HepG2 (cell line): ENCODE results near the gene PRR23A. TPM values are rescaled to one million over a fixed set of nuclear protein-coding genes. Genes with fewer than 3 reads are reported as not detected.

Experiments used
- ATAC-seq: fragments of 200-7000 bp; cut with Tn5 transposase; 3 replicates; pipeline ENCODE4 v1.9.1; 2020; ENCODE audit warnings: mild to moderate bottlenecking, moderate library complexity
- BruUV-seq: library from RNA; stranded (reverse); fragments of 400-500 nt; replicated peaks from 2 replicates; lab custom pipeline; 2021; lab: Mats Ljungman, UMichigan
- CTCF ChIA-PET: fragments of 300-600 bp; formaldehyde crosslinking; extraction: SDS; loops from one replicate; lab custom pipeline; 2021; ENCODE audit warnings: low total read pairs, inconsistent platforms, low intra/inter-chr PET ratio; lab: Yijun Ruan, JAX
- POLR2A ChIA-PET: fragments of 350-600 bp; sonication (Branson Sonifier 250); formaldehyde crosslinking; loops from one replicate; lab custom pipeline; 2020; ENCODE audit warnings: antibody characterized with exemption, inconsistent platforms; lab: Yijun Ruan, JAX
- DNase-seq: peaks from one replicate; pipeline ENCODE4 v3.0.0-alpha.2; 2015; ENCODE audit warnings: low spot score
- FAIRE-seq: peaks from 3 replicates; lab custom pipeline; 2011; peaks lifted over from hg19 to GRCh38; lab: Jason Lieb, UNC
- H2AFZ ChIP-seq: one replicate; pipeline ENCODE4 v1.6.1; 2011; ENCODE audit warnings: low read length, inconsistent platforms
- H3K27ac ChIP-seq: fragments of 300-600 bp; 3 replicates; pipeline ENCODE4 v1.8.0; 2011; ENCODE audit warnings: mixed run types, mild to moderate bottlenecking, mixed read lengths, low read length, inconsistent platforms; ENCODE audit not compliant: insufficient read depth; ENCODE audit errors: extremely low read length
- H3K27me3 ChIP-seq, 2 experiments: fragments of 200-600 bp in 1 of 2; 2 replicates in 1 of 2; 3 replicates in 1 of 2; pipeline versions ENCODE4 v1.6.0 to v1.8.0; 2011; ENCODE audit warnings: low read length in 2 of 2, mild to moderate bottlenecking in 2 of 2, moderate library complexity in 2 of 2, inconsistent platforms in 1 of 2; ENCODE audit not compliant: insufficient read depth in 2 of 2, control insufficient read depth in 1 of 2
- H3K36me3 ChIP-seq, 2 experiments: fragments of 200-600 bp in 1 of 2; replicated peaks in 1 of 2; 2 replicates in 1 of 2; 3 replicates in 1 of 2; pipeline versions ENCODE4 v1.5.1 to v1.8.0; 2011; ENCODE audit warnings: low read length in 2 of 2, inconsistent platforms in 1 of 2; ENCODE audit not compliant: insufficient read depth in 2 of 2, control insufficient read depth in 1 of 2
- H3K4me1 ChIP-seq: 2 replicates; pipeline ENCODE4 v1.5.1; 2012; ENCODE audit warnings: low read length, inconsistent platforms; ENCODE audit not compliant: insufficient read depth
- H3K4me2 ChIP-seq: 2 replicates; pipeline ENCODE4 v1.6.0; 2011; ENCODE audit warnings: low read depth, low read length, inconsistent platforms
- H3K4me3 ChIP-seq, 3 experiments: fragments of 200-600 bp in 1 of 3; sonication (generic), shearing (Covaris generic) in 1 of 3; replicated peaks in 1 of 3; 2 replicates each; pipeline ENCODE4 v1.5.1; 2011 to 2016; ENCODE audit warnings: low read length in 3 of 3, inconsistent platforms in 2 of 3, low read depth in 2 of 3, mild to moderate bottlenecking in 2 of 3, control low read depth in 1 of 3, mixed read lengths in 1 of 3; ENCODE audit not compliant: insufficient read depth in 1 of 3
- H3K79me2 ChIP-seq: one replicate; pipeline ENCODE4 v1.6.1; 2011; ENCODE audit warnings: low read length, inconsistent platforms; ENCODE audit not compliant: insufficient read depth
- H3K9ac ChIP-seq: 2 replicates; pipeline ENCODE4 v1.6.0; 2011; ENCODE audit warnings: mild to moderate bottlenecking, low read depth, low read length, inconsistent platforms; ENCODE audit not compliant: insufficient read depth
- H3K9me3 ChIP-seq: 2 replicates; pipeline ENCODE4 v1.5.1; 2012; ENCODE audit warnings: mild to moderate bottlenecking, low read length
- H4K20me1 ChIP-seq: 2 replicates; pipeline ENCODE4 v1.6.0; 2011; ENCODE audit warnings: inconsistent platforms, mild to moderate bottlenecking, low read length, moderate library complexity; ENCODE audit not compliant: insufficient read depth
- CHD2 ChIP-seq: IDR thresholded peaks from 2 replicates; pipeline ENCODE4 v1.6.1; 2011; ENCODE audit warnings: low read depth, low read length, improper control_type of control experiment
- HNRNPH1 ChIP-seq: fragments of 200-400 bp; formaldehyde crosslinking; optimal IDR thresholded peaks from 2 replicates; pipeline ENCODE3; 2017; ENCODE audit warnings: mild to moderate bottlenecking, low read depth, low read length
- IKZF4 ChIP-seq: sonication (generic); formaldehyde crosslinking; IDR thresholded peaks from 2 replicates; pipeline ENCODE4 v1.5.1; 2020; ENCODE audit warnings: borderline replicate concordance, mild to moderate bottlenecking, low read depth, missing genetic modification reagents; ENCODE audit errors: not compliant biosample characterization
- PRDM15 ChIP-seq: sonication (generic); formaldehyde crosslinking; IDR thresholded peaks from 2 replicates; pipeline ENCODE4 v1.4.0; 2020; ENCODE audit warnings: missing genetic modification reagents
- REPIN1 ChIP-seq: sonication (generic); formaldehyde crosslinking; IDR thresholded peaks from 2 replicates; pipeline ENCODE4 v1.8.0; 2022; ENCODE audit warnings: missing genetic modification reagents, low read depth, mild to moderate bottlenecking, borderline replicate concordance
- RFXAP ChIP-seq: sonication (generic); formaldehyde crosslinking; IDR thresholded peaks from 2 replicates; pipeline ENCODE4 v1.4.0; 2020; ENCODE audit warnings: missing genetic modification reagents, borderline replicate concordance
- TCF7L2 ChIP-seq: IDR thresholded peaks from 2 replicates; pipeline ENCODE4 v1.6.1; 2011; ENCODE audit warnings: mild to moderate bottlenecking, low read depth, low read length, moderate library complexity
- TMF1 ChIP-seq: sonication (generic); formaldehyde crosslinking; IDR thresholded peaks from 2 replicates; pipeline ENCODE4 v1.8.1; 2022; ENCODE audit warnings: low read depth, missing genetic modification reagents
- TRAFD1 ChIP-seq: sonication (generic); formaldehyde crosslinking; IDR thresholded peaks from 2 replicates; pipeline ENCODE4 v1.5.1; 2020; ENCODE audit warnings: missing genetic modification reagents, mild to moderate bottlenecking, borderline replicate concordance
- ZFYVE20 ChIP-seq: sonication (generic); formaldehyde crosslinking; IDR thresholded peaks from 2 replicates; pipeline ENCODE4 v1.8.0; 2023; ENCODE audit warnings: low read depth, mild to moderate bottlenecking, moderate library complexity, missing genetic modification reagents, borderline replicate concordance
- ZIK1 ChIP-seq: sonication (generic); formaldehyde crosslinking; IDR thresholded peaks from 2 replicates; pipeline ENCODE4 v1.5.0; 2020; ENCODE audit warnings: mild to moderate bottlenecking, low read depth, missing genetic modification reagents, borderline replicate concordance
- ZNF460 ChIP-seq: sonication (generic); formaldehyde crosslinking; IDR thresholded peaks from 2 replicates; pipeline ENCODE4 v1.5.1; 2020; ENCODE audit warnings: missing genetic modification reagents, mild to moderate bottlenecking, borderline replicate concordance
- ZNF616 ChIP-seq: sonication (generic); formaldehyde crosslinking; IDR thresholded peaks from 2 replicates; pipeline ENCODE4 v1.5.0; 2020; ENCODE audit warnings: low read depth, mild to moderate bottlenecking, missing genetic modification reagents
- ZNF639 ChIP-seq: conservative IDR thresholded peaks from 2 replicates; pipeline ENCODE4 v1.6.1; 2018; ENCODE audit warnings: missing genetic modification reagents
- ZNF891 ChIP-seq: sonication (generic); formaldehyde crosslinking; IDR thresholded peaks from 2 replicates; pipeline ENCODE4 v1.5.0; 2020; ENCODE audit warnings: mild to moderate bottlenecking, missing genetic modification reagents
- WGBS: methylation state at CpG from one replicate; pipeline ENCODE4 v1.1.6; 2017; ENCODE audit warnings: low lambda C conversion rate; 5-methylcytosine and 5-hydroxymethylcytosine counted together
- in situ Hi-C: cut with HindIII; loops from 2 replicates; pipeline ENCODE4 v1.10.0; 2017; ENCODE audit warnings: low pct_unique_long_range_greater_than_20kb; ENCODE audit not compliant: extremely low pct_ligation_motif_present
- intact Hi-C: fragments of 100-400 bp; cut with micrococcal nuclease; formaldehyde crosslinking; loops from one replicate; pipeline ENCODE4 v1.10.0; 2022; ENCODE audit not compliant: unreplicated experiment
- polyA plus RNA-seq, 8 experiments: library from polyadenylated mRNA; depleted of rRNA in 3 of 8; stranded (reverse) in 7 of 8; unstranded in 1 of 8; fragments of >200 nt; fragmentation: Illumina TruSeq in 4 of 8; extraction: Trizol in 4 of 8; gene quantifications; 2 replicates each; pipeline versions ENCODE4 v1.2.1 to v1.2.3, GENCODE V29; 2011 to 2016; ENCODE audit warnings: low read depth in 4 of 8, missing spikeins in 1 of 8, mixed read lengths in 1 of 8; ENCODE audit not compliant: insufficient read depth in 1 of 8
- total RNA-seq, 5 experiments: library from RNA; depleted of rRNA; stranded (reverse); fragments of >200 nt; fragmentation: Illumina TruSeq; extraction: Trizol; gene quantifications; 2 replicates each; pipeline ENCODE4 v1.2.3, GENCODE V29; 2016; ENCODE audit warnings: low read depth in 1 of 5

PRR23A gene
- total and polyA plus RNA-seq, 2 of the 13 experiments (the other 11 are each of a cell fraction or from before 2014, with no cell fraction given): not detected

GRCh38 chr3:138972941-138973340 lies 33.1 kb downstream of the PRR23A start (continued):
- no peak for TF ChIP-seq ZNF639

- in situ Hi-C loops (no loop called here), intact Hi-C loops (no loop called here)
- no peak overlapping the region for H3K9ac ChIP-seq
- no peaks in the 10 kb centered on the region for H3K36me3 ChIP-seq
- FAIRE-seq (no peak), DNase-seq (no peak), ATAC-seq (no peak)
- no peaks in the 10 kb centered on the region for H3K79me2 ChIP-seq
- TF ChIP-seq ZFYVE20 (CRISPR knock-in tag): no peak
- no peak for TF ChIP-seq TCF7L2
- no peak for TF ChIP-seq ZIK1 (CRISPR knock-in tag)
- TF ChIP-seq RFXAP: no peak
- no peak for TF ChIP-seq HNRNPH1
- no peak for TF ChIP-seq ZNF891
- TF ChIP-seq PRDM15 (CRISPR knock-in tag): no peak
- TF ChIP-seq TRAFD1 (CRISPR knock-in tag): no peak
- TF ChIP-seq TMF1 (CRISPR knock-in tag): no peak
- TF ChIP-seq ZNF616 (CRISPR knock-in tag): no peak
- TF ChIP-seq IKZF4: no peak
- TF ChIP-seq REPIN1 (CRISPR knock-in tag): no peak
- TF ChIP-seq CHD2: no peak
- no peak for TF ChIP-seq ZNF460
- H2AFZ ChIP-seq: no peak overlapping the region
- CTCF ChIA-PET: interaction anchor here (0.5 kb wide), 1 partner anchor 375 kb away, joined by 3 read pairs; no protein-coding TSS in a partner anchor
- H3K4me1 ChIP-seq: no peaks in the 10 kb centered on the region
- WGBS: no CpG with 5 or more reads among the region's 6 CpGs
- POLR2A ChIA-PET: no interaction called here
- H3K9me3 ChIP-seq: no peaks in the 10 kb centered on the region
- H3K4me3 ChIP-seq: no peak overlapping the region
- H3K27ac ChIP-seq: no peak overlapping the region
- H3K27me3 ChIP-seq: peaks cover 0 to 13% of the 10 kb centered on the region in 2 experiments; a peak in 2 of 5 replicates
- H4K20me1 ChIP-seq: no peaks in the 10 kb centered on the region
- no peak overlapping the region for H3K4me2 ChIP-seq
- BruUV-seq: no TSS peak
Measured at GRCh38 chr3:138971766-138972320, 34.2 kb downstream of the PRR23A start.
